ENCODE results near the gene DOHH. TPM values are rescaled to one million over a fixed set of nuclear protein-coding genes. Genes with fewer than 3 reads are reported as not detected.

Gene DOHH
- total and polyA plus RNA-seq, 8 donors = 0.45 to 21.7 (median 13.6) TPM; not detected in 1

DNA sequence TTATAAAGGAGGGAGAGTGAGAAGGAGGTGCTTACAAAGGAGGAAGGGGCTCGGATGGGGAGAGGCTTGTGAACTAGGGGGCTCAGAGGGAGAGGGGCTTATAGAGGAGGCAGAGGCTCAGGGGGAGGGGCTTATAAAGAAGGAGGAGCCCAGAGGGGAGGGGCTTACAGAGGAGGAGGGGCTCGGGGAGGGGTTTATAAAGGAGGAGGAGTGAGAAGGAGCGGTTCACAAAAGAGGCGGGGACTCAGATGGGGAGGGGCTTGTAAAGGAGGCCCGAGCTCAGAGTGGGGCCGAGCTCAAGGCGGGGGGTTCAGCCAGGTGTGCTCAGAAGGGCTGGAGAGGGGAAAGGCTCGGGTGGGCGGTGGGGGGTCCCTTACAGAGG, 20.6 kb downstream of the DOHH start:
- WGBS, 5 donors = 14 to 37% (median 17%) methylated on average over 9 of the region's 9 CpGs
- Histone ChIP-seq H3K27ac (peak overlapping the region; percentile 45 to 89 (median 83)), H3K4me1 (peaks cover 7 to 52% (median 38%) of the 10 kb centered on the region in 4 donors), H3K9me3 (no peaks in the 10 kb centered on the region), H3K36me3 (peaks cover 0 to 8% (median 0%) of the 10 kb centered on the region in 4 donors), H3K4me3 (peak overlapping the region; percentile 32 to 40 (median 38)), H3K27me3 (peaks cover 0 to 64% (median 11%) of the 10 kb centered on the region in 3 donors)
- peak; percentile 57 to 71 for DNase-seq
- intact Hi-C loops (cut with DNase I; ENCODE audit: low total_unique reads) = no loop called here
- TF ChIP-seq EP300 (IDR thresholded peaks at IDR 0.05) (no peak), CTCF (IDR thresholded peaks at IDR 0.05) (no peak), POLR2AphosphoS5 (IDR thresholded peaks at IDR 0.05) (no peak), POLR2A (IDR thresholded peaks at IDR 0.05) (no peak)

- intact Hi-C loops (cut with DNase I; ENCODE audit: low total_unique reads) = no loop called here
- no peaks in the 10 kb centered on the region for H3K9me3 ChIP-seq
- WGBS, 5 donors = 12 to 39% (median 29%) methylated on average over 7 of the region's 7 CpGs
- peaks cover 0 to 8% (median 0%) of the 10 kb centered on the region in 4 donors for H3K36me3 ChIP-seq
- H3K27ac ChIP-seq = peak overlapping the region in 4 of 5 donors; percentile 45 to 89 (median 84)
- peak overlapping the region in 2 of 4 donors; percentile 2 to 32 for H3K4me3 ChIP-seq
- TF ChIP-seq POLR2AphosphoS5 (IDR thresholded peaks at IDR 0.05) = no peak
- DNase-seq = peak; percentile 40 to 72
- H3K4me1 ChIP-seq = peaks cover 7 to 56% (median 41%) of the 10 kb centered on the region in 4 donors
- peaks cover 0 to 59% (median 11%) of the 10 kb centered on the region in 3 donors for H3K27me3 ChIP-seq
These were observed 21.2 kb downstream of the DOHH start for GRCh38 chr19:3479177-3479833.

- Histone ChIP-seq H3K36me3 (peaks cover 0 to 8% (median 0%) of the 10 kb centered on the region in 4 donors), H3K27me3 (peaks cover 0 to 52% (median 11%) of the 10 kb centered on the region in 3 donors), H3K4me1 (peaks cover 7 to 58% (median 44%) of the 10 kb centered on the region in 4 donors), H3K27ac (peak overlapping the region in 1 of 5 donors; percentile 83), H3K4me3 (peak overlapping the region in 1 of 4 donors; percentile 2), H3K9me3 (no peaks in the 10 kb centered on the region)
- no peak for TF ChIP-seq POLR2A (IDR thresholded peaks at IDR 0.05)
- no peak for TF ChIP-seq EP300 (IDR thresholded peaks at IDR 0.05)
- TF ChIP-seq POLR2AphosphoS5 (IDR thresholded peaks at IDR 0.05) = no peak
- TF ChIP-seq CTCF (IDR thresholded peaks at IDR 0.05) = no peak
- WGBS, 5 donors = 29 to 47% (median 39%) methylated on average over 25 to 27 of the region's 27 CpGs
- intact Hi-C loops (cut with DNase I; ENCODE audit: low total_unique reads) = no loop called here
- DNase-seq = no peak
These were observed 21.9 kb downstream of the DOHH start for GRCh38 chr19:3478409-3479176.

DNA sequence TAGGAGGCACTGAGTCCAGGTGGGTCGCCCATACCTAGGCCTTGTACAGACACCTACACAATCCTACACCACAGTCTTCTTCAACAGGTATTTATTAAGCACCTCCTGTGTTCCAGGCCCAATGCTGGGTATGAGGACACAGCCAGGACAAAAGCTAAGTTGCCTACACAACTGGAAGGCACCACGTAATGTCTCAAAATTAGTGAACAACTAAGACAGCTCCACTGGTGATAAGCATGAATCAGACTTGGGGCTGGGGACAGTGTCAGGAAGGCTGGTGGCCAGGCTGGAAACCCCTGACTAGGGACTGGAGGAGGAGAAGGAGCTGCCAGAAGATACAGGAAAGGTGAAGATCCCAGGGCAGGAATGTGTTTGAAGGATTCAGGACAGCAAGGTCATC, 22.5 kb downstream of the DOHH start:
- Histone ChIP-seq H3K4me1 (peaks cover 7 to 63% (median 47%) of the 10 kb centered on the region in 4 donors), H3K27ac (peak overlapping the region in 1 of 5 donors; percentile 83), H3K9me3 (no peaks in the 10 kb centered on the region), H3K36me3 (peaks cover 0 to 8% (median 0%) of the 10 kb centered on the region in 4 donors), H3K27me3 (peaks cover 0 to 46% (median 10%) of the 10 kb centered on the region in 3 donors), H3K4me3 (no peak overlapping the region)
- intact Hi-C loops (cut with DNase I; ENCODE audit: low total_unique reads) = no loop called here
- no peak for DNase-seq
- WGBS, 5 donors = 75 to 98% (median 92%) methylated on average over 2 of the region's 2 CpGs
- TF ChIP-seq EP300 (IDR thresholded peaks at IDR 0.05) = no peak
- no peak for TF ChIP-seq POLR2A (IDR thresholded peaks at IDR 0.05)
- TF ChIP-seq POLR2AphosphoS5 (IDR thresholded peaks at IDR 0.05) = no peak
- TF ChIP-seq CTCF (IDR thresholded peaks at IDR 0.05) = no peak

All from stomach (tissue), 9 donors.